ENCODE results near the gene TBC1D7.

DNA sequence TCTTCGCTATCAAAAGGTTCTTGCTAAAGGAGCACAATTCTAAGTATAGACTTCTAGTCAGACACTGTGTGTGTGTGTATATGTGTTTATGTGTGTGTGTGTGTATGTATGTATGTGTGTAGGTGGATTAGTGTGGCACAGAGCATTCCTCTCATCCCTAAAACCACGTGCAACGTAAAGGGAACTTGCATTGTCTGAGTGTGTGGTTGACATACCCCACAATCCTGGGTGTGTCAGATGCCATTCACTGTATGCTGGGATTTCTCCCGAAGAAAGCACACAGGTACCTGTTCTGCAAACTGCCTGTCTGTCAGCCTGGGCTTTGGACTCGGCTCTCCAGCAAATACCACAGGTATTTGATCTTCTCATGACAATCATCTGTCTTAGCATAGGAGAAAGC, 42.3 kb upstream of the TBC1D7 start:
- TF ChIP-seq, protein P1, sequence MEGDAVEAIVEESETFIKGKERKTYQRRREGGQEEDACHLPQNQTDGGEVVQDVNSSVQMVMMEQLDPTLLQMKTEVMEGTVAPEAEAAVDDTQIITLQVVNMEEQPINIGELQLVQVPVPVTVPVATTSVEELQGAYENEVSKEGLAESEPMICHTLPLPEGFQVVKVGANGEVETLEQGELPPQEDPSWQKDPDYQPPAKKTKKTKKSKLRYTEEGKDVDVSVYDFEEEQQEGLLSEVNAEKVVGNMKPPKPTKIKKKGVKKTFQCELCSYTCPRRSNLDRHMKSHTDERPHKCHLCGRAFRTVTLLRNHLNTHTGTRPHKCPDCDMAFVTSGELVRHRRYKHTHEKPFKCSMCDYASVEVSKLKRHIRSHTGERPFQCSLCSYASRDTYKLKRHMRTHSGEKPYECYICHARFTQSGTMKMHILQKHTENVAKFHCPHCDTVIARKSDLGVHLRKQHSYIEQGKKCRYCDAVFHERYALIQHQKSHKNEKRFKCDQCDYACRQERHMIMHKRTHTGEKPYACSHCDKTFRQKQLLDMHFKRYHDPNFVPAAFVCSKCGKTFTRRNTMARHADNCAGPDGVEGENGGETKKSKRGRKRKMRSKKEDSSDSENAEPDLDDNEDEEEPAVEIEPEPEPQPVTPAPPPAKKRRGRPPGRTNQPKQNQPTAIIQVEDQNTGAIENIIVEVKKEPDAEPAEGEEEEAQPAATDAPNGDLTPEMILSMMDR (conservative IDR thresholded peaks at IDR 0.05; ENCODE audit: low read depth, low read length): no peak
- TF ChIP-seq EZH2 (IDR thresholded peaks at IDR 0.05; ENCODE audit: low read length, unreplicated experiment) (no peak), EZH2phosphoT487 (IDR thresholded peaks at IDR 0.05; ENCODE audit: borderline replicate concordance, low read length) (no peak)

Measured in PC-3 (cell line).